ENCODE measurements around the gene KCNJ14. TPM values are rescaled to one million over a fixed set of nuclear protein-coding genes. Genes with fewer than 3 reads are reported as not detected.

Gene KCNJ14
- total RNA-seq, 2 donors from 2014 or later, result 1.7 to 2.5 TPM

- no peaks in the 10 kb centered on the region for H3K9me3 ChIP-seq (ENCODE audit: control insufficient read depth, low read length, poor library complexity, severe bottlenecking)
- Mint-ChIP-seq H3K36me3 (ENCODE audit: low read depth) (peaks cover 2% of the 10 kb centered on the region), H3K27me3 (peaks cover 32% of the 10 kb centered on the region), H3K27ac (no peak overlapping the region), H3K4me1 (no peaks in the 10 kb centered on the region), H3K4me3 (no peak overlapping the region)
- DNase-seq (no peak), ATAC-seq (no peak)
Observed at GRCh38 chr19:48436586-48436985, 18.8 kb upstream of the KCNJ14 start.

- Mint-ChIP-seq H3K4me1 (peaks cover 19% of the 10 kb centered on the region), H3K4me3 (peak overlapping the region; percentile 81), H3K27ac (peak overlapping the region; percentile 29), H3K36me3 (ENCODE audit: low read depth) (peaks cover 5% of the 10 kb centered on the region), H3K27me3 (peaks cover 37% of the 10 kb centered on the region)
- H3K9me3 ChIP-seq (ENCODE audit: control insufficient read depth, low read length, poor library complexity, severe bottlenecking), result no peaks in the 10 kb centered on the region
- DNase-seq, result no peak
- no peak for ATAC-seq
Observed at GRCh38 chr19:48441360-48442050, 13.9 kb upstream of the KCNJ14 start.

- Mint-ChIP-seq H3K36me3 (ENCODE audit: low read depth) (peaks cover 5% of the 10 kb centered on the region), H3K27ac (peak overlapping the region; percentile 29), H3K4me1 (peaks cover 20% of the 10 kb centered on the region), H3K27me3 (peaks cover 29% of the 10 kb centered on the region), H3K4me3 (peak overlapping the region; percentile 81)
- ATAC-seq (no peak), DNase-seq (no peak)
- no peaks in the 10 kb centered on the region for H3K9me3 ChIP-seq (ENCODE audit: control insufficient read depth, low read length, poor library complexity, severe bottlenecking)
Observed at GRCh38 chr19:48442116-48443035, 13.0 kb upstream of the KCNJ14 start.

- H3K27ac Mint-ChIP-seq, result no peak overlapping the region
- H3K4me3 Mint-ChIP-seq, result no peak overlapping the region
- ATAC-seq, result no peak
- DNase-seq, result no peak
- no peaks in the 10 kb centered on the region for H3K9me3 ChIP-seq (ENCODE audit: control insufficient read depth, low read length, poor library complexity, severe bottlenecking)
- peaks cover 20% of the 10 kb centered on the region for H3K4me1 Mint-ChIP-seq
- H3K36me3 Mint-ChIP-seq (ENCODE audit: low read depth), result peaks cover 4% of the 10 kb centered on the region
- H3K27me3 Mint-ChIP-seq, result peaks cover 23% of the 10 kb centered on the region
Observed at GRCh38 chr19:48443256-48443655, 12.1 kb upstream of the KCNJ14 start.

GRCh38 chr19:48443731-48444128 lies 11.6 kb upstream of the KCNJ14 start:
- peaks cover 8% of the 10 kb centered on the region for H3K36me3 Mint-ChIP-seq (ENCODE audit: low read depth)
- no peak overlapping the region for H3K27ac Mint-ChIP-seq
- no peak for DNase-seq
- no peaks in the 10 kb centered on the region for H3K9me3 ChIP-seq (ENCODE audit: control insufficient read depth, low read length, poor library complexity, severe bottlenecking)
- peaks cover 25% of the 10 kb centered on the region for H3K4me1 Mint-ChIP-seq
- ATAC-seq, result no peak
- peak overlapping the region; percentile 96 for H3K4me3 Mint-ChIP-seq
- H3K27me3 Mint-ChIP-seq, result peaks cover 23% of the 10 kb centered on the region

GRCh38 chr19:48444129-48444935 lies 11.0 kb upstream of the KCNJ14 start:
- no peak for DNase-seq
- peak overlapping the region; percentile 96 for H3K4me3 Mint-ChIP-seq
- peaks cover 26% of the 10 kb centered on the region for H3K4me1 Mint-ChIP-seq
- H3K27ac Mint-ChIP-seq, result peak overlapping the region; percentile 89
- H3K27me3 Mint-ChIP-seq, result peaks cover 23% of the 10 kb centered on the region
- H3K36me3 Mint-ChIP-seq (ENCODE audit: low read depth), result peaks cover 8% of the 10 kb centered on the region
- ATAC-seq, result no peak
- H3K9me3 ChIP-seq (ENCODE audit: control insufficient read depth, low read length, poor library complexity, severe bottlenecking), result no peaks in the 10 kb centered on the region

GRCh38 chr19:48444936-48445200 lies 10.5 kb upstream of the KCNJ14 start:
- Mint-ChIP-seq H3K27me3 (peaks cover 23% of the 10 kb centered on the region), H3K36me3 (ENCODE audit: low read depth) (peaks cover 8% of the 10 kb centered on the region), H3K4me1 (peaks cover 26% of the 10 kb centered on the region), H3K4me3 (peak overlapping the region; percentile 96), H3K27ac (peak overlapping the region; percentile 89)
- no peaks in the 10 kb centered on the region for H3K9me3 ChIP-seq (ENCODE audit: control insufficient read depth, low read length, poor library complexity, severe bottlenecking)
- no peak for ATAC-seq
- no peak for DNase-seq

GRCh38 chr19:48445256-48445605 lies 10.1 kb upstream of the KCNJ14 start:
- peaks cover 26% of the 10 kb centered on the region for H3K4me1 Mint-ChIP-seq
- peaks cover 23% of the 10 kb centered on the region for H3K27me3 Mint-ChIP-seq
- no peaks in the 10 kb centered on the region for H3K9me3 ChIP-seq (ENCODE audit: control insufficient read depth, low read length, poor library complexity, severe bottlenecking)
- H3K36me3 Mint-ChIP-seq (ENCODE audit: low read depth), result peaks cover 8% of the 10 kb centered on the region
- ATAC-seq (peak; percentile 41), DNase-seq (no peak)
- peak overlapping the region; percentile 96 for H3K4me3 Mint-ChIP-seq
- peak overlapping the region; percentile 89 for H3K27ac Mint-ChIP-seq

GRCh38 chr19:48445606-48446481 lies 9.5 kb upstream of the KCNJ14 start, which contains the start of gene GRWD1:
GRWD1 (plus strand) TSS chr19:48445983; CDS start chr19:48446006, 23 bp downstream.
- Mint-ChIP-seq H3K4me1 (peaks cover 26% of the 10 kb centered on the region), H3K27ac (peak within 1 kb of the TSS; percentile 89), H3K36me3 (ENCODE audit: low read depth) (peaks cover 8% of the 10 kb centered on the region), H3K4me3 (peak within 1 kb of the TSS; percentile 96), H3K27me3 (peaks cover 20% of the 10 kb centered on the region)
- DNase-seq (peak; percentile 78 to 90 (median 84)), ATAC-seq (peak; percentile 96)
- no peaks in the 10 kb centered on the region for H3K9me3 ChIP-seq (ENCODE audit: control insufficient read depth, low read length, poor library complexity, severe bottlenecking)

- DNase-seq, result no peak
- peak overlapping the region; percentile 96 for H3K4me3 Mint-ChIP-seq
- H3K9me3 ChIP-seq (ENCODE audit: control insufficient read depth, low read length, poor library complexity, severe bottlenecking), result no peaks in the 10 kb centered on the region
- H3K4me1 Mint-ChIP-seq, result peaks cover 26% of the 10 kb centered on the region
- peaks cover 16% of the 10 kb centered on the region for H3K27me3 Mint-ChIP-seq
- H3K36me3 Mint-ChIP-seq (ENCODE audit: low read depth), result peaks cover 8% of the 10 kb centered on the region
- H3K27ac Mint-ChIP-seq, result peak overlapping the region; percentile 89
- ATAC-seq, result no peak
Observed at GRCh38 chr19:48446579-48446978, 8.8 kb upstream of the KCNJ14 start.

- peaks cover 8% of the 10 kb centered on the region for H3K36me3 Mint-ChIP-seq (ENCODE audit: low read depth)
- peaks cover 9% of the 10 kb centered on the region for H3K27me3 Mint-ChIP-seq
- DNase-seq (no peak), ATAC-seq (no peak)
- H3K4me1 Mint-ChIP-seq, result peaks cover 26% of the 10 kb centered on the region
- no peaks in the 10 kb centered on the region for H3K9me3 ChIP-seq (ENCODE audit: control insufficient read depth, low read length, poor library complexity, severe bottlenecking)
- H3K27ac Mint-ChIP-seq, result no peak overlapping the region
- peak overlapping the region; percentile 58 for H3K4me3 Mint-ChIP-seq
Observed at GRCh38 chr19:48448563-48448962, 6.8 kb upstream of the KCNJ14 start.

GRCh38 chr19:48450441-48450840 lies 4.9 kb upstream of the KCNJ14 start:
- H3K4me3 Mint-ChIP-seq, result no peak overlapping the region
- no peaks in the 10 kb centered on the region for H3K9me3 ChIP-seq (ENCODE audit: control insufficient read depth, low read length, poor library complexity, severe bottlenecking)
- no peaks in the 10 kb centered on the region for H3K27me3 Mint-ChIP-seq
- peaks cover 10% of the 10 kb centered on the region for H3K36me3 Mint-ChIP-seq (ENCODE audit: low read depth)
- ATAC-seq (no peak), DNase-seq (no peak)
- no peak overlapping the region for H3K27ac Mint-ChIP-seq
- peaks cover 18% of the 10 kb centered on the region for H3K4me1 Mint-ChIP-seq

Measured in T-helper 17 cell (primary cell).